GM19463 (cell line): ENCODE data around the gene PLA2G6.
"Not testable (repeated sequence)": the region's sequence is repeated elsewhere in the genome, so short reads cannot be mapped to it uniquely, and the experiment has no call there.

Experiments
- ATAC-seq: cut with Tn5 transposase; IDR thresholded peaks from one replicate; pipeline ENCODE4 v1.9.1; 2021; ENCODE audit warnings: mild to moderate bottlenecking, moderate library complexity; ENCODE audit not compliant: unreplicated experiment

The PLA2G6 gene

DNA sequence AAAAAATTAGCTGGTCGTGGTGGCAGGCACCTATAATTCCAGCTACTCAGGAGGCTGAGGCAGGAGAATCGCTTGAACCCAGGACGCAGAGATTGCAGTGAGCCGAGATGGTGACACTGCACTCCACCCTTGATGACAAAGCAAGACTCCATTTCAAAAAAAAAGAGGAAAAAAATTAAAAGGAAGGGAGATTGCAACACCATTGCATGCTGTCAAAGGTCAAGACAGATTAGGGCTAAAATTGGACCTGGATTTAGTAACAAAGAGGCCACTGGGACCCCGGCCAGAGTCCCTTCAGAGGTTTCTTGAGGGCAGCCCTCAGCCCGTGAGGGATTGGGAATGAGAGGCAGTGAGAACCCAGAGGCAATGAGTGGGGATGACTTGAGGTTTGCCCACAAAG lies 11.9 kb upstream of the PLA2G6 start:
- no peak for ATAC-seq

DNA sequence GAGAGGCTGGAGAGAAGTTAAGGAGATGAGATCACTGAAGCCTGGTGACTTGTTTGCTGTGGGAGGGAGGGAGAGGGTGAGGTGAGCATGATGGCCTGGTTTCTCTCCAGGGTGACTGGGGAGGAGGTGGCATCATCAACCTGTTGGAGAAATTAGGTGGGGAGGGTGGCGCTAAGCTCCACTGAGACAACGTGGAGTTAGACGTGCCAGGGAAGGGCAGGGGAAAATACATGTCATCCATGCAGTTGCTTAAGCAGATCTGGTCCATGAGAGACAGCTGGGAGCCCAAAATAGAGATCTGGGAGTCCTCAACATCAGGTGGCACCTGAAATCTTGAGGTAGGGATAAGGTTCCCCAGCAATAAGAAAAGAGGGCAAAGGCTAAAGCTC lies 10.8 kb upstream of the PLA2G6 start:
- no peak for ATAC-seq

DNA sequence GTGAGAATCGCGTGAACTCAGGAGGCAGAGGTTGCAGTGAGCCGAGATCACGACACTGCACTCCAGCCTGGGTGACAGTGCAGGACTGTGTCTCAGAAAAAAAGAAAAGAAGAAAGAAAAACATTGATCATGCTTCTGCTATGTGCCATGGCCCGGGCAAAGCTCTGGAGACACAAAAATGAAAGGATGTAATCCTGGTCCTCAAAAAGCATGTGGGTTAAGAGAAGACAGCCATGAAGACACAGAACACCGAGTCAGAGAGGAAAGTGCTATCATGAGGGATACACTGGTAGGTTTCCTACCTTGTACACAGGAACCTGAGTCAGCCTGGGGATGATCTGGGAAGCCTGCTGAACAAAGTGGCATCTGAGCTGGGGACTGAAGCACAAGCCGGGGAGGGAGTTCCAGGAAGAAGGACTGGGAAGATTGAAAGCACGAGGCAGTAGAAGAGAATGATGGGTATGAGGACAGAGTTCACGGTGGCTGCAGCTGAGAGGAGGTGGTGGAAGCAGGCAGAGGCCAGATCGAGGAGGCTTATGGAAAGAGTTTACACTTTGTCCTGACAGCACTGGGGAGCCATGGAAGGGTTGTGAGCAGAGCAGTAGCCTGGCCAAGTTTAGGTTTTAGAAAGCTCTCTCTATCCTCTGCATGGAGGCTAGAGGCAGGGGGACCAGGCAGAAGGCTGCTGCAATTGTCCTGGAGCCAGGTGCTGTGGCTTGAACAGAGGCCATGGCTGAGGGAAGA lies 10.3 kb upstream of the PLA2G6 start:
- no peak for ATAC-seq

DNA sequence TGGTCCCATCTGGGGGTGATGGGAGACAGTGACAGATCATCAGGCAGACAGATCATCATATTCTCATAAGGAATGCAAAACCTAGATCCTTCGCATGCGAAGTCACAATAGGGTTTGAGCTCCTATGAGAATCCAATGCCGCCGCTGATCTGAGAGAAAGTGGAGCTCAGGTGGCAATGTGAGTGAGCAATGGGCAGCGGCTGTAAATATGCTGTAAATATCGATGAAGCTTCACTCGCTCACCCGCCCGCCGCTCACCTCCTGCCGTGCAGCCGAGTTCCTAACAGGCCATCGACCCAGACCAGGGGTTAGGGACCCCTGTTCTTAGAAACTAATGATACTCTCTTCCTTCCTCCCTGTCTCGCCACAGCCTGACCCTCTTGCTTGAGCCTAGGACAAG lies 9.4 kb upstream of the PLA2G6 start:
- ATAC-seq: no peak

DNA sequence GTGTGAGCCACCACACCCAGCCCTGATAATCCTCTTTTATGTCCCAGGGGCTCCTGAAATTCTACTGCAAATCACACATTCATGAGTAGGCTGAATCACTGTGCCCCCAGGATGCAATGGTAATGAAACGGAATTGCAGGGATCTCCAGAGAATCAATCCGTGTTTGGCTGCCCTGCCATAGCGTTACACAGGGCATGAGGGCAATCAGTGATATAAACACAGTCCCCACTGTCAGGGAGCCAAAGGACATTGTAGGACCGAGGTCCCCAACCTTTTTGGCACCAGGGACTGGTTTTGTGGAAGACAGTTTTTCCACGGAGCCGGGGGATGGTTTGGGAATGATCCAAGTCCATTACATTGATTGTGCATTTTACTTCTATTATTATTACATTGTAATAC lies 9.0 kb upstream of the PLA2G6 start:
- ATAC-seq: no peak

DNA sequence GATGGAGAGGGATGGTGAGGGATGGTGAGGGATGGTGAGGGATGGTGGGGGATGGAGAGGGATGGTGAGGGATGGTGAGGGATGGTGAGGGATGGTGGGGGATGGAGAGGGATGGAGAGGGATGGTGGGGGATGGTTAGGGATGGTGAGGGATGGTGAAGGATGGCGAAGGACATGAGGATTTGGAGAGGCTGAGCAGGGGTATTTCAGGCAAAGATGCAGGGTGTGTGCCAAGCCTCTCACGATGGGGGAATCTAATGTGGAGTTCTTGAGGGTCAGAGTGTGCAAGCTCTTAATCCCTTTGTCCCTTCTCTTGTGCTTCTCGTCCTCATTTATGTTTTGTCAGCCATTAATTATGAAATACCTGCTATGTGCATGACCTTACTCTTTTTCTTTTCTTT lies 7.5 kb upstream of the PLA2G6 start:
- no peak for ATAC-seq

DNA sequence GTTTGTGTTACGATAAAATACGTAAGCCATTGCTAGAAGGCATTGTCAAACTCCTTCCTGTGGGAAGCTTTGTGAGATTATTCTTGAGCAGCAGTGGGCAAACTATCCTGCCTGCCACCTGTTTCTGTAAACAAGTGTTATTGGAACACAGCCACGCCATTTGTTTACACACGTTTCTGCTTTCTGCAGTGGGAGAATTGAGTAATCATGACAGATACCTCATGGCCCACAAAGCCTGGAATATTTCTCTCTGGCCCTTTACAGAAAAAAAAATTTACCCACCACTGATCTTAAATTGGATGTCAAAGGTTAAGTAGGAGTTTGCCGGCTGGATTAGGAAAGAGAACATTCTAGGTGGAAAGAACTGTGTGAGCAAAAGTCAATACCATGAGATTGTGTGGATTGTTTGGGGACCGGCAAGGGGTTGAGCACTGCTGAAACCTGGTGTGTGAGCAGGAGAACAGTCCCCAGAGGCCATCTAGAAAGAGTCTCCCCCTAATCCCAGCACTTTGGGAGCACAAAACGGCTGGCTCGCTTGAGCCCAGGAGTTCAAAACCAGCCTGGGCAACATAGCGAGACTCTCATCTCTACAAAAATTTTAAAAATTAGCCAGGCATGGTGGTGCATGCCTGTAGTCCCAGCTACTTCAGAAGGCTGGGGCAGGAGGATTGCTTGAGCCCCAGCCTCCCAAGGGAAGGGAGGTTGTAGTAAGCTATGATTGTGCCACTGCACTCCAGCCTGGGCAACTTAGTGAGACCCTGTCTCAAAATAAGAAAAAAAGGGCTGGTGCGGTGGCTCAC lies 6.0 kb upstream of the PLA2G6 start:
- ATAC-seq: no peak

DNA sequence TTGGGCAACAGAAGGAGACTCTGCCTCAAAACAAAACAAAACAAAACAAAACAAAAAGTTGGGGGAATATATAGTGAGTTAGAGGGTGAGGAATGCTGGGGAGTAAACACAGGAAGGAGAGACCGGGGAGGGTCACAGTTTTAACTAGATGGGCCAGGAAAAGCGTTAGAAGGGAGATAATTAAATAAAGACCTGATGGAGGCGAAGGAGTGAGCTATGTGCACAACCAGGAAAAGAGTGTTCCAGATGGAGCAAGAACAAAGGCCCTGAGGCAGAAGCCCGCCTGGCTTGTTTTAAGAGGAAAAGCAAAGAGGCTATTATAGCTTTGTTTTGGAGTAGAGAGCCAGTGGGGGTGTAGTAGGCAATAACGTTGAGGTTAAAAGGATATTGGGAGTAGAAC lies 4.8 kb upstream of the PLA2G6 start:
- no peak for ATAC-seq

DNA sequence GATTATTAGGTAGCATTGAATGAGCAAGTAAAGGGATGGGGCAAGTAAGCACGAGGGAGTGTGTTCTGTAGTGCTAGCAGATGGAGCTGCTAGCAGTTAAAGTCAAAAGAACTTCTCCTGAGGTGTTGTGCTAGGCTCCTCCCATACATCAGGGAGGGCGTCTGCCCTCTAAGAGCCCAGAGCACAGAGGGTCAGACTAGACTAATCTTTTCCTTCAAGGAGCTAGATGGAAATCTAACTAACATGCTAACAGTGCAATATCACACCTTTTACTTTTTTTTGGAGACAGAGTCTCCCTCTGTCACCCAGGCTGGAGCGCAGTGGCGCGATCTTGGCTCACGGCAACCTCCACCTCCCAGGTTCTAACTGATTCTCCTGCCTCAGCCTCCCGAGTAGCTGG lies 3.2 kb upstream of the PLA2G6 start:
- ATAC-seq: no peak

DNA sequence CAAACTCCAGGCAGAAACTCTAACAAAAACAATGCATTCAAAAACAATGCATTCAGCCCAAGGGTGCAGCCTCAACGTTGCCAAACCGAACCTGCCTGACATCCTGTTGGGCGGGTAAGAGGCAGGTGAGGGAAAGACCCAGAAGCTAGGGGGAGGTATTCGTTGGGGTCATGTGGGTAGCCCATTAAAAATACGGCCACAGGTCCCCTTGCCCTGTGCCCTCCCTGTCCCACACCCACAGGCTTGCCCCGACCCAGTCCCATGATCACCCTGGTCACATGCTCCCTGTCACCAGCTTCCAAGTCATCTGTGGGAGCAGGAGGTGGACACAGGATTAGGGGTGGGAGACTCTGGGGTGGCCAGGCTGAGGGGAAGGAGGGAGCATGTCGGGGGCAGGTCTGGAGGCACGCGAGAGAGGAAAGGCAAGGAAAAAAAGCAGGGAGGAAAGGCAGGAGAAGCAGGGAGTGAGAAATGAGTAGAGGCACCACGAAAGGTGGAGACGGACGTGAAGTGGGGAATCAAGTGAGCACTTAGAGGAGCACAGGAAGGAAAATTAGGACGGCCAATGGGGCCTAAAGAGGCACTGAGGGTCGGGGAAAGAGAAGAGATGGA lies 683 bp downstream of the PLA2G6 start:
- no peak for ATAC-seq

DNA sequence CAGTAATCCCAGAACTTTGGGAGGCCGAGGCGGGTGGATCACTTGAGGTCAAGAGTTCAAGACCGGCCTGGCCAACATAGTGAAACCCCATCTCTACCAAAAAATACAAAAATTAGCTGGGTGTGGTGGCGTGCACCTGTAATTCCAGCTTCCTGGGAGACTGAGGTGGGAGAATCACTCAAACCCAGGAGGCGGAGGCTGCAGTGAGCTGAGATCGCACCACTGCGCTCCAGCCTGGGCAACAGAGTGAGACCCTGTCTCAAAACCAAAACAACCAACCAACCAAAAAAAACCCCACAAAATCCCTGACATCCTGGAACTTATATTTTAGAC lies 3.1 kb downstream of the PLA2G6 start:
- not testable (repeated sequence) for ATAC-seq

DNA sequence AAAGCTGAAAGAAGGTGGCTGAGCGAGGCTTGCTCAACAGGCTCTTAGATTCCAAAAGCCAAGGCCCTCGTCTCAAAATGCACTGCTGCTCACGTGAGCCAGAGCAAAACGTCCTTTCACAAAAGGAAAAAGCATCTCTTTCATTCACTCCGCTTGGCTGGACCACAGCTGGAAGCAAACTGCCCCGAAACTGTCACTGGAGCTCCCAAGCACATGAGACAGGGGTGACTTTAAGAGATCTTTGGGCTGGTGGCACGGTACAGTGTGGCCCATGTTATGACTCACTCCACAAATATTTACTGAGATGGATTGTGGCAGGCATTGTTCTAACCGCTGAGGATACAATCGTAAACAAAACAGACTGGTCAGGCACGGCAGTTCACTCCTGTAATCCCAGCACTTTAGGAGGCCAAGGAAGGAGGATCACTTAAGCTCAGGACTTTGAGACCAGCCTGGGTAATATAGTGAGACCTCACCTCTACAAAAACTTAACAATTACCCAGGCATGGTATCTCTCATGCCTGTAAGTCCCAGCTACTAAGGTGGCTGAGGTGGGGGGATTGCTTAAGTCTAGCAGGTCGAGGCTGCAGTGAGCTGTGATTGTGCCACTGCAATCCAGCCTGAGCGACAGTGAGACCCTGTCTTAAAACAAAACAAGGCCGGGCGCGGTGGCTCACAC lies 3.6 kb downstream of the PLA2G6 start:
- ATAC-seq: no peak

DNA sequence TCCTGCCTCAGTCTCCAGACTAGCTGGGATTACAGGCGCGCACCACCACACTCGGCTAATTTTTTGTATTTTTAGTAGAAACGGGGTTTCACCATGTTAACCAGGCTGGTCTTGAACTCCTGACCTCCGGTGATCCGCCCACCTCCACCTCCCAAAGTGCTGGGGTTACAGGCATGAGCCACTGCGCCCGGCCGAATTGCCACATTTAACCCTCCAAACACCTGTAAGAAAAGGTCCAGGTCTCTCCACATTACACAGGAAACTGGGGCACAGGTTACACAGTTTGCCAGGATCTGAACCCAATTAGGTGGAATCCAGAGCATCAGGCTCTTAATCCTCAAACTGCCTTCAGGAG lies 4.1 kb downstream of the PLA2G6 start:
- not testable (repeated sequence) for ATAC-seq

DNA sequence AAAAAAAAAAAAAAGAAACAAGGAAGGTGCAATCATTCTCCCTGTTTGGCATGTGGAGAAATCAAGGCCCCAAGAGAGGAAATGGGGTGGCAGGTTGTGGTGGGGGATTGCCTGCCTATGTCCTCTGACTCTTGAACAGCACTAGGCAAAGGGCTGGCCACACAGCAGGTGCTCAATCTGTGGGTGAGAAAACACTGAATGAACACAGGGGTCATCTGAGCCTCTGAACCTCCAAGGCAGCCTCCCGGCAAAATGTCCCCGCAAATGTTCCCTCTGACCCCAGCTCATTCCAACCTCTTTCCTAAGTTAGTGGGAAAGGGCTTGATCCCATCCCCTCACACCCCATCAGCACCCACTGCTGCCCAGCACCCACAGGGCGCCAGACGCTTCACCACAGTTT lies 4.6 kb downstream of the PLA2G6 start:
- no peak for ATAC-seq

DNA sequence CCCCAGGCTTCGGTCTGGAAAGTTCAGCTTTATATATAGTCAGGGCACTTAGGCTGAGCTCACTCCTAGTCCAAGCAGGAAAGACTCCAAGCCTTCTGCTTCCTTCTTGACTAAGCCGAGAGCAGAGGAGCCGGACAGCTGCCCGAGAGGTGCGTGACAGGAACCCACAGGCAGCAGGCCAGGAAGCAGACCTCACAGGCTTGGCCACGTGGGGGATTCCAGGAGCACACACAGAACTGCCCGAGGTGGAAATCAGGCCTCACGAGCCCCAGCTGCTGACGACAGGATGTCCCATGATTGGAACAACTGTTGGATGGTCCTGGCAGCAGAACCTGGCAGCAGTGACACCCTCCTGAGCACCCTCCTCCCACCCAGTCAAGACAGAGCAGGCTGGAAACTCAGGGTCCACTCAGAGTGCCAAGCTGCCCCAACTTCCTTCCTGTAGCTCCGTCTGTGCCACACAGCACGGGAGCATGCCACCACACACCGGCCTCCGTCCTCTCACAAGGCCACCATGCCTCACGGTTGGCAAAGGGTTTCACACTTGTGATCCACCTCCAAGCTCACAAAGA lies 5.4 kb downstream of the PLA2G6 start:
- ATAC-seq: peak; percentile 58

DNA sequence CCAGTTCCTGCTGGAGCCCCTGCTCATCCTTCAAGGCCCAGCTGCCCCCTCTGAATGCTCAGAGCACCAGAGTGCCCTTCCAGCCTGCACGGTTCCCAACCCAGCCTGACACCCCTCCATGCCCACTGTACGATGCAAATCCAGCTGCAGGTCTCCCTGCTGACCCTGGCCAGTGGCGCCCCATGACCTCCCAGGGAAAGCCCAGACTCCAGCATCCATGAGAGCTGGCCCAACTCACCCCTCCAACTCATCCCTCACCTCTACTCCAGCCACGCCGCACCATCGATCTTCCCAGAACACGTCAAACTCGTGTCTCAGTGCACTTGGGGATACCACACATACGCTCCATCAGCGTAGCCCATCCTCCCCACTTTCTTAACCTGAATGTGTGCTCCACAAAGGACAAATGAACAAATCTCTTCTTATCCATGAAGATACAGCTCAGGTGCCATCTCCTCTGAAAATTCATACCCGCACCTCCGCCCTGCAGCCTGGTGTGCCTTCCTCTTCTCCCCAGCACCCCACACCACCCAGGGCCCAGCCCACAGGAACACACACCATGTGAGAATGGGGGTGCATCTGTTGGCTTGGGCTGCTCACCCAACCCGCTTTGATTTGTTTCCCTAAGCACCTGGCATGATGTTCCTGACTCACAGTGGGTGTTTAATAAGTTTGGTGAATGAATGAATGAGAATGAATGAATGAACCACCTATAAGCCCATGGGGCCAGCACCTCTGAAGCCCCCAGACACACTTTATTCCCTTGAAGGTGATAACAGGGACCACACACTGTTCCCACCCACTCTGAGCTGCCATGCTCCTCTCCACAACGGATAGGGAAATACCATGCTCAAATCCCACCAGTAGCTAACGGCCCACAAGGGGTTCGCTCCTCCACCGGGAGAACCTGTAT lies 6.2 kb downstream of the PLA2G6 start:
- ATAC-seq: no peak

DNA sequence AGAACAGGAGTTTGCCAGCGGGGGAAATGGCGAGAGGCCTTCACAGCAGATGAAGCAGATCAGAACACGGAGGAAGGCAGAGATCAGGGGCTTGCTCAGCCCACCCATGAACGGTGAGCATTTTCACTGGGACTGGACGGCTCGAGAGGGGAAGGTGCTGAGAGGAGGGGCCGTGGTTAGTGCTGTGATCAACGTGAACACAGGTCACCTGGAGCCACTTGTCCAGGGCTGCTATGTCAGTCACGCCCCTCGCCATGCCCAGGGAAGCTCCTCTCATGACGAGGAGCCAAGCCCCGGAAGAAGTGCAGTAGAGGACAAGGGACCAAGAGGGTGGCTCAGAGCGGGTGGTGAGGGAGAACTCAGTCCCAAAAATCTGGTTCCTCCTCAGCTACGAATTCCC lies 7.0 kb downstream of the PLA2G6 start:
- no peak for ATAC-seq

DNA sequence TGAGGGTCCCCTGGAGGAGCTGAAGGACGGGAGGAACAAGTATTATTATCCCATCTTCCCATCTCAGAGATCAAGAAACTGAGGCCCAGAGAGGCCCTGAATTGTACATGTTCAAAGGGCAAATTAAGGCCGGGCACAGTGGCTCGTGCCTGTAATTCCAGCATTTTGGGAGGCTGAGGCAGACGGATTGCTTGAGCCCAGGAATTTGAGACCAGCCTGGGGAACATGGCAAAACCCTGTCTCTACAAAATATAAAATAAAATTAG lies 8.1 kb downstream of the PLA2G6 start:
- no peak for ATAC-seq

DNA sequence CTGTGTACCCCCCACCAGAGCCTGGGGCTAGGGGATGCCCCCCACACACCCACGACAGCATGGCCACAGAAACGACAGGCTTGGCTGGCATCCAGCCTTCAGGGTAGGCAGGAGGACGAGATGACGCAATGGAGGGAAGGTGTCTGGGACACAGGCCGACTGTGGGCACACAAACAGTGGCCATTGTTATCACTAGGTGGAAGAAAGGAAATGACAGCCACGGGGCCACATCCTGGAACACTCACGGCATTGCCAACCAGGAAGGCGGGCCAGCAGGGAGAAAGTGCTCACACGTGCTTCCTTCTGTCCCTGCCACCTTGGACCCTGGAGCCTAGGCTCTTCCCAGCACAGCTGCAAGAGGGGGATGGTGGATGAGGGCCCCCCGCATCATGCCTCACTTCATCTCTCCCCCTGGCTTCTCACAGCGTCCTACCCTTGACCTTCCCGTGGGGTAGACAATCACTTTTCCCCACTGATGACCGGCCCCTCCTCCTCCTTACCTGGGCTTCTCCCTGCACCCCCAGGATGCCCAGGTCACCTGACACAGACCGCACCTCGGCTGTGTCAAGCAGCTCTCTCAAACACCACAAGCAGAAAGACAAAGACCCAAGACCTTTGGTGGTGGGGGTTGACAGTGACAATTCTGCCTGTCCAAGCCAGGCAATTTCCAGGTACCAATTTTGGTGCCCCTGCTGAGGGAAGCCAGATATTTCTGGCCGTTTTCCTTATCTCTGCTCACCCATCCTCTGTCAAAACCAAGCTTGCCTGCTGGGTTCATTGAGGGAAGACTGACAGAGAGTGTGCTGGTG lies 8.6 kb downstream of the PLA2G6 start:
- no peak for ATAC-seq
